Pancreas (tissue), 10 donors: ENCODE measurements around the gene SRSF4. TPM values are rescaled to one million over a fixed set of nuclear protein-coding genes. Genes with fewer than 3 reads are reported as not detected.
"Not testable (repeated sequence)": the region's sequence is repeated elsewhere in the genome, so short reads cannot be mapped to it uniquely, and the experiment has no call there.

Experiments used
- ATAC-seq, 4 donors: fragments of 200-7000 bp; cut with Tn5 transposase; one replicate each; pipeline versions ENCODE4 v1.8.0 to v1.9.1; 2020; ENCODE audit warnings: mild to moderate bottlenecking in 4 of 4, moderate library complexity in 4 of 4
- DNase-seq, 6 donors: peaks; one replicate each; pipeline ENCODE4 v3.0.0-alpha.2; 2020
- FAIRE-seq: peaks from 2 replicates; lab custom pipeline; 2012; peaks lifted over from hg19 to GRCh38; lab: Jason Lieb, UNC
- H3K27ac ChIP-seq, 4 donors: fragments of 200-600 bp; sonication (generic); 1 replicate in 3 of 4; 2 replicates in 1 of 4; pipeline versions ENCODE4 v1.5.0 to v1.8.0; 2020
- H3K27me3 ChIP-seq, 4 donors: fragments of 200-600 bp; one replicate each; pipeline ENCODE4 v1.8.0; 2021
- H3K36me3 ChIP-seq, 3 donors: fragments of 200-600 bp; sonication (generic) in 1 of 3; one replicate each; pipeline versions ENCODE4 v1.5.0 to v1.8.0; 2020 to 2021
- H3K4me1 ChIP-seq, 3 donors: fragments of 200-600 bp; one replicate each; pipeline ENCODE4 v1.8.0; 2021
- H3K4me3 ChIP-seq, 4 donors: fragments of 200-600 bp; sonication (generic) in 2 of 4; one replicate each; pipeline versions ENCODE4 v1.5.0 to v1.8.0; 2020 to 2021
- H3K9me3 ChIP-seq, 4 donors: fragments of 200-600 bp; one replicate each; pipeline ENCODE4 v1.8.0; 2021
- WGBS, 2 donors: extraction: QIAGEN DNeasy Blood & Tissue Kit; methylation state at CpG; one replicate each; pipeline ENCODE4 v1.1.7; 2013; 5-methylcytosine and 5-hydroxymethylcytosine counted together
- intact Hi-C, 3 donors: fragments of 100-400 bp; cut with DNase I; formaldehyde crosslinking; loops; one replicate each; pipeline versions ENCODE4 v1.11.1 to v1.14.2; 2022
- polyA plus RNA-seq, 2 donors: library from polyadenylated mRNA; stranded (reverse); fragments of 200-250 nt; gene quantifications; one replicate each; pipeline ENCODE4 v1.2.3, GENCODE V29; 2013
- total RNA-seq, 6 donors: library from RNA; stranded (reverse); fragmentation: NEBNext Ultra II Directional in 4 of 6; extraction: Animal tissue kit (Norgen Biotek cat#: 25700) in 4 of 6; gene quantifications; one replicate each; pipeline versions ENCODE4 v1.2.1 to v1.2.4, GENCODE V29; 2021 to 2023
- TF ChIP-seq, protein P1 (sequence below), 4 donors: fragments of 200-600 bp; sonication (generic) in 3 of 4; IDR thresholded peaks; one replicate each; pipeline versions ENCODE4 v1.5.0 to v1.8.0; 2021; ENCODE audit warnings: antibody characterized with exemption in 4 of 4
- donor health status: healthy with polysubstance abuse.
- donor health status: DM: no; HTN: no; CAD: no; lungs with moderate emphysema.
- donor health status: DM: no; HTN: no; CAD: no.
- donor health status: control.
- donor health status: control.
- donor health status: Bipolar disorder and iron deficiency.
- donor health status: DM: yes; HTN: yes; CAD: no.
- donor health status: DM: no; HTN: no; CAD: no.
- donor health status: DM: no; HTN: no; CAD: no.
- donor health status: DM: yes; HTN: yes; CAD: no.

SRSF4 gene
- total and polyA plus RNA-seq, 8 donors, result 22.6 to 72.6 (median 27.2) TPM

DNA sequence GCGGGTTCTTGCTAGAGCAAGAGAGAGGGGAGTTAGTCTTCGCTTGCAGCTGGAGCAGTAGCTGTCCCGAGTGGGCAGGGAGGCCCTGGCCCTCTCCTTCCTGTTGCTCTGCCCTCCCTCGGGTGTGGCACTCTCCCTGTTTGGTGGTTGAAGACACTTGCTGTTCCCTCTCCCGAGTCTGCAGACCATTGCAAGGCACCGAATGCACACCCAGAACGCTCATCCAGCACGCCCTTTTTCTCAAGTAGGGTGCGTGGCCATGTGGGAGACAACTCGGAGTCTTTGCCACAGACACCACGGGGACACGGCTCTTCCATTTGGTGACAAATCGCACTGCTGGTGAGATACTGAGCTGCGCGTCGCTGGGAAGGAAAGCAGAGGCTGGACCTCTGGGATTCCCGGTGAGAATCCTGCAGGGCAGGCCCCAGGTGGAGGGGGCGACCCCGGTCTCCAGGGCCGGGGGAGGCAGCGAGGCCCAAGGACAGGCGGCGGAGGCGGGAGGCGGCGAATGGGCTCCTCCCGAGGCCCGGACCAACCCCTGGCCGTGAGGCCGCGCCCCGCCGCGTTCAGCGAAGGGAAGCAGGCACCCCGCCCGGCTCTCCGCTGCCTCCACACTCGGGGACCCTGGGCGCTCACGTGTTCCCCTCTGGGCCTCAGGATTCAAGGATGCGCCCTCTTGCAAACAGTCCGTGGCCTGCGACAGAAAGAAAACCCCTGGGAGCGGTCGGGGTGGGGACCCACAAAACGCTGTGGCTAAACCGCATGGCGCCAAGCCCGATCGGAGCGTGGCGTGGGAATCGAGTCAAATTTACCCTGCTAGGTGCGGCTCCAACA is 47.6 kb downstream of the SRSF4 start:
- DNase-seq (peak in 1 of 6 donors; percentile 60), FAIRE-seq (no peak), ATAC-seq (no peak)
- no peaks in the 10 kb centered on the region for H3K36me3 ChIP-seq
- H3K4me3 ChIP-seq, result no peak overlapping the region
- TF ChIP-seq, protein P1, sequence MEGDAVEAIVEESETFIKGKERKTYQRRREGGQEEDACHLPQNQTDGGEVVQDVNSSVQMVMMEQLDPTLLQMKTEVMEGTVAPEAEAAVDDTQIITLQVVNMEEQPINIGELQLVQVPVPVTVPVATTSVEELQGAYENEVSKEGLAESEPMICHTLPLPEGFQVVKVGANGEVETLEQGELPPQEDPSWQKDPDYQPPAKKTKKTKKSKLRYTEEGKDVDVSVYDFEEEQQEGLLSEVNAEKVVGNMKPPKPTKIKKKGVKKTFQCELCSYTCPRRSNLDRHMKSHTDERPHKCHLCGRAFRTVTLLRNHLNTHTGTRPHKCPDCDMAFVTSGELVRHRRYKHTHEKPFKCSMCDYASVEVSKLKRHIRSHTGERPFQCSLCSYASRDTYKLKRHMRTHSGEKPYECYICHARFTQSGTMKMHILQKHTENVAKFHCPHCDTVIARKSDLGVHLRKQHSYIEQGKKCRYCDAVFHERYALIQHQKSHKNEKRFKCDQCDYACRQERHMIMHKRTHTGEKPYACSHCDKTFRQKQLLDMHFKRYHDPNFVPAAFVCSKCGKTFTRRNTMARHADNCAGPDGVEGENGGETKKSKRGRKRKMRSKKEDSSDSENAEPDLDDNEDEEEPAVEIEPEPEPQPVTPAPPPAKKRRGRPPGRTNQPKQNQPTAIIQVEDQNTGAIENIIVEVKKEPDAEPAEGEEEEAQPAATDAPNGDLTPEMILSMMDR (IDR thresholded peaks at IDR 0.05), result no peak
- no peak overlapping the region for H3K27ac ChIP-seq
- intact Hi-C loops, result no loop called here
- H3K9me3 ChIP-seq, result no peaks in the 10 kb centered on the region
- no peaks in the 10 kb centered on the region for H3K27me3 ChIP-seq
- 73 to 77% methylated on average over 55 of the region's 55 CpGs for WGBS, 2 donors
- no peaks in the 10 kb centered on the region for H3K4me1 ChIP-seq

DNA sequence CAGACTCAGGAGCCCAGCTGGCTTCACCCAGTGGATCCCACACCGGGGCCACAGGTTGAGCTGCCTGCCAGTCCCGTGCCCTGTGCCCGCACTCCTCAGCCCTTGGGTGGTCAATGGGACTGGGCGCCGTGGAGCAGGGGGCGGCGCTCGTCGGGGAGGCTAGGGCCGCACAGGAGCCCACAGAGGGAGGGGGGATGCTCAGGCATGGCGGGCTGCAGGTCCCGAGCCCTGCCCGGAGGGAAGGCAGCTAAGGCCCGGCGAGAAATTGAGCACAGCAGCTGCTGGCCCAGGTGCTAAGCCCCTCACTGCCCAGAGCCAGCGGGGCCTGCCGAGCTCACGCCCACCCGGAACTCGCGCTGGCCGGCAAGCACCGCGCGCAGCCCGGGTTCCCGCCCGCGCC is 50.6 kb downstream of the SRSF4 start:
- H3K4me3 ChIP-seq, H3K9me3 ChIP-seq, ATAC-seq, intact Hi-C loops, H3K27me3 ChIP-seq, DNase-seq, H3K36me3 ChIP-seq, H3K4me1 ChIP-seq, FAIRE-seq, H3K27ac ChIP-seq: not testable (repeated sequence)
- WGBS, 2 donors, result 93 to 98% methylated on average over 13 to 29 of the region's 29 CpGs

DNA sequence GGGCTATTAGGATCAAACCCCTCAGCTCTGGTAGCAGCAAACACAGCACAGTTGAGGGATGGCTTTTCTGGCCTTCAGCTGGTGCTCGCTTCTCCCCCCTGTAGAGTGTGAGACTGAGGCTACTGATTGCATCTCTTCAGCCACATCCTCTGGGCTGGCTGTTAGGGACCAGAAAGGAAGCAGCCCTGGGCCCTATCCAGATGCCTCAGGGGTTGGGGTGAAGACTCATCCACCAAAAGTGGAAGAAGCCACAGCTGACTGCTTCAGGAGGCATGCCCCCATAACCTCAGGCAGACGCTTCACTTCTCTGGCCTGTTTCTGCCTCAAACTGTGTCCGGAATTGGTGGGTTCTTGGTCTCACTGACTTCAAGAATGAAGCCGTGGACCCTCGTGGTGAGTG is 51.8 kb downstream of the SRSF4 start:
- Histone ChIP-seq H3K9me3 (no peaks in the 10 kb centered on the region), H3K27ac (no peak overlapping the region), H3K4me1 (no peaks in the 10 kb centered on the region), H3K4me3 (no peak overlapping the region), H3K36me3 (no peaks in the 10 kb centered on the region), H3K27me3 (no peaks in the 10 kb centered on the region)
- DNase-seq, result no peak
- no peak for FAIRE-seq
- TF ChIP-seq, protein P1 (IDR thresholded peaks at IDR 0.05), result no peak
- no peak for ATAC-seq
- WGBS, 2 donors, result 80 to 81% methylated on average over 5 of the region's 5 CpGs
- intact Hi-C loops, result no loop called here

DNA sequence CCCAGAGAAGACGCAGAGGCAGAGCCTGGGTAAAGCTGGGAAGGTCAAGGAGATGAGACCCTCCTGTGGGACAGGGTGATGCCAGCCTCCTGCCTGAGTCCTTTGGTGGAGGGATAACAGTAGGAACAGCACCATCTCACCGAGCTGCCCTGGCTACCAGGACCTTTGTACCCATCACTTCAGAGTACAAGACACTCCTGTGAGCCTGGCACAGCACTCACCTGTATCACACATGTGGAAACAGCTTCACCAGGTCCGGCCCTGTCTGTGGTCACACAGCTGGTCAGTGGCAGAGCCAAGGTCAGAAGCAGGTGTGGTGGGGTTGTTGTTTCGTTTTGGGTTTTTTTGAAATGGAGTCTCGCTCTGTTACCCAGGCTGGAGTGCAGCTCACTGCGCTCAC is 53.0 kb downstream of the SRSF4 start:
- intact Hi-C loops, result no loop called here
- TF ChIP-seq, protein P1 (IDR thresholded peaks at IDR 0.05), result no peak

DNA sequence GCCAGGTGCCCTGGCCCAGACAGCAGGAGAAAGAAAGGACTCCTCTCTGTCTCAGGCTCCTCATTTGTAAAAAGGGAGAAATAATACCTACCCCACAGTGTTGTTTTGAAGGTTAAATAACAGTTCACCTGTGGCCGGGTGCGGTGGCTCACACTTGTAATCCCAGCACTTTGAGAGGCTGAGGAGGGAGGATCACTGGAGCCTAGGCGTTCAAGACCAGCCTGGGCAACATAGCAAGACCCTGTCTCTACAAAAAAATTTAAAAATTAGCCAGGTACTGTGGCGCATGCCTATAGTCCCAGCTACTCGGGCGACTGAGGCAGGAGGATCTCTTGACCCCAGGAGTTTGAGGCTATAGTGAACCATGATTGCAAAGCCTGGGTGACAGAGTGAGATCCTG is 55.5 kb downstream of the SRSF4 start:
- intact Hi-C loops, result no loop called here
- peaks cover 0 to 8% (median 0%) of the 10 kb centered on the region in 4 donors for H3K27me3 ChIP-seq
- no peak overlapping the region for H3K4me3 ChIP-seq
- ATAC-seq, result no peak
- H3K27ac ChIP-seq, result no peak overlapping the region
- H3K4me1 ChIP-seq, result peaks cover 0 to 14% (median 7%) of the 10 kb centered on the region in 3 donors
- no peak for DNase-seq
- no peaks in the 10 kb centered on the region for H3K9me3 ChIP-seq
- TF ChIP-seq, protein P1 (IDR thresholded peaks at IDR 0.05), result no peak
- no peaks in the 10 kb centered on the region for H3K36me3 ChIP-seq
- FAIRE-seq, result no peak
- 95 to 98% methylated on average over 6 of the region's 6 CpGs for whole genome bisulfite sequencing, 2 donors

More for the DNA sequence above, 53.0 kb downstream of the SRSF4 start:
- Histone ChIP-seq H3K4me3 (no peak overlapping the region), H3K27me3 (no peaks in the 10 kb centered on the region), H3K9me3 (no peaks in the 10 kb centered on the region), H3K27ac (no peak overlapping the region), H3K4me1 (no peaks in the 10 kb centered on the region), H3K36me3 (no peaks in the 10 kb centered on the region)
- 68 to 80% methylated on average over 6 of the region's 6 CpGs for WGBS, 2 donors
- no peak for ATAC-seq
- DNase-seq, result no peak
- FAIRE-seq, result no peak
